ENCODE results near the gene ATP10A. TPM values are rescaled to one million over a fixed set of nuclear protein-coding genes. Genes with fewer than 3 reads are reported as not detected.
A peak's percentile ranks its signal among the peaks of the same experiment; 100 is the strongest.
"Not testable (repeated sequence)": the region's sequence is repeated elsewhere in the genome, so short reads cannot be mapped to it uniquely, and the experiment has no call there.

Gene ATP10A
- total RNA-seq, 1 donor from 2014 or later: 48.0 TPM

DNA sequence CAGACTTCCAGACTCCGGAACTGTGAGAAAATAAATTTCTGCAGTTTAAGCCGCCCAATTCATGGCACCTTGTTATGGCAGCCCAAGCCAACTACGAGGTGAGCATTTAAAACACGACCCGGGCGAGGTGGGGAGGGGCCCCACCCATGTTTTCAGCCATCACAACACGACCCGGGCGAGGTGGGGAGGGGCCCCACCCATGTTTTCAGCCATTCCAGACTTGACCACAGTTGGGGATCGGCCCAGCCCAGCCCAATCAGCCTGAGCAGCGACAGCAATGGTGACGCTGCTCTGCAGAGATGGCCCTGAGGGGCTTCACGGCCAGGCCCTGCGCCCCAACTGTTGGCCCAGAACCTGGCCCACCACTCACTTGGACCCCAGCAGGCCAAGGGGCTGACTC, 93.1 kb downstream of the ATP10A start:
- intact Hi-C loops (cut with micrococcal nuclease): no loop called here
- H3K4me3 Mint-ChIP-seq: no peak overlapping the region
- DNase-seq: peak; percentile 48

DNA sequence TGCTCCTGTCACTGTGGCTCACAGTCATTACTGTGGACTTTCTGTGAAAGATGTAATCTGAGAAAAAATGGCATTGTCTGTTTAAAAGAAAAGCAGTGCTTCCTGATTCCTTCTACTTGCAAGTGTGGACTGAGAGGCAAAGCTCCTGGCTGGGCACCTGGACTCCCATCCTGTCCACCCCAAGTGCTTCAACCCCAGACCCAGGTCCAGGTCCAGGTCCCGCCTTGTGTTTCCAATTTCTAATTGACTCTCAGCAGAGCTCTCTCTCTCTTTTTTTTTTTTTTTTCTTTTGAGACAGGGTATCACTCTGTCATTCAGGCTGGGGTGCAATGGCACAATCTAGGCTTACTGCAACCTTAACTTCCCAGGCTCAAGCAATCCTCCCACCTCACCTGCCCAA, 94.9 kb downstream of the ATP10A start:
- no peak overlapping the region for H3K4me3 Mint-ChIP-seq
- H3K9me3 Mint-ChIP-seq: no peaks in the 10 kb centered on the region
- H3K27ac Mint-ChIP-seq: peak overlapping the region; percentile 29
- intact Hi-C loops (cut with micrococcal nuclease): no loop called here
- peak; percentile 45 for DNase-seq
- H3K36me3 Mint-ChIP-seq (ENCODE audit: low read depth): peaks cover 33% of the 10 kb centered on the region
- H3K4me1 Mint-ChIP-seq: peaks cover 4% of the 10 kb centered on the region
- no peaks in the 10 kb centered on the region for H3K27me3 Mint-ChIP-seq

More for the DNA sequence above, 93.1 kb downstream of the ATP10A start:
- peaks cover 4% of the 10 kb centered on the region for H3K4me1 Mint-ChIP-seq
- H3K36me3 Mint-ChIP-seq (ENCODE audit: low read depth): peaks cover 23% of the 10 kb centered on the region
- H3K27ac Mint-ChIP-seq: no peak overlapping the region
- no peaks in the 10 kb centered on the region for H3K27me3 Mint-ChIP-seq
- no peaks in the 10 kb centered on the region for H3K9me3 Mint-ChIP-seq

DNA sequence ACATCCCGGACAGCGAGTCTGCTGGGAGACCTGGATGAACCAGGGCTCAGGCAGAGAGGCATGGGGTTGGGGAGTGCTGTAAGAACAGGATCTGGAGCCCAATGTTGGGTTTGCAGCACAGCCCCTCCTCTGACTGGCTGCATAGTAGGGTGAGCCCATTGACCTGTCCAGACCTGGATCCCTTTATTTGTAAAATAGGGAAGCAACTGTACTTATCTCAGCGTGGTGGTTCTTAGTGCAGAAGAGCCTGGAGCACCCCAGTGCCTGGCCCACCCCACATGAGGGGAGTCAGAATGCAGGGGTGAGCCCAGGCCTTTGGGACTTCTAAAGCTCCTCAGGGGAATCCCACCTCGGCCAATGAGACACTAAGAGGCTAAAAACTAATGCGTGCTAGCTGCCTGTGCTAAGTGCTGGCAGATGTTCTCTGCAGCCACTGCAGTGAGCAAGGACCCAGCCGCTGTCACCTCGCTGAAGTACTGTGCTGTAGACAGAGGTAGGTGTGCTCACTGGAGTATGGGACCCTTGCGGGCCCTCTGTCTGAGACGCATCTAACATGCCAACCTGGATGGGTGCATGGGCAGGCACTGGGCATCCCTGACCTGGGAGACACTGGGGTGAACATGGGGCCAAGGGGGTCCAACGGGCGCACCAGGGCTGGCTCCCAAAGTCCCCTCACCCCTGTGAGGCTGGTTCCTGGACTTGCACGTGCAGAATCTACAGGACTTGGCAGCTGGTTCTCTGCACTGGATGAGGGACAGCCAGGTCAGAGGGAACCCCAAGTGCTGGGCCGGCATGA, 95.6 kb downstream of the ATP10A start:
- H3K4me1 Mint-ChIP-seq: peaks cover 4% of the 10 kb centered on the region
- H3K36me3 Mint-ChIP-seq (ENCODE audit: low read depth): peaks cover 33% of the 10 kb centered on the region
- peak; percentile 54 for DNase-seq
- no peak overlapping the region for H3K4me3 Mint-ChIP-seq
- no peaks in the 10 kb centered on the region for H3K9me3 Mint-ChIP-seq
- no peaks in the 10 kb centered on the region for H3K27me3 Mint-ChIP-seq
- H3K27ac Mint-ChIP-seq: no peak overlapping the region
- intact Hi-C loops (cut with micrococcal nuclease): no loop called here

DNA sequence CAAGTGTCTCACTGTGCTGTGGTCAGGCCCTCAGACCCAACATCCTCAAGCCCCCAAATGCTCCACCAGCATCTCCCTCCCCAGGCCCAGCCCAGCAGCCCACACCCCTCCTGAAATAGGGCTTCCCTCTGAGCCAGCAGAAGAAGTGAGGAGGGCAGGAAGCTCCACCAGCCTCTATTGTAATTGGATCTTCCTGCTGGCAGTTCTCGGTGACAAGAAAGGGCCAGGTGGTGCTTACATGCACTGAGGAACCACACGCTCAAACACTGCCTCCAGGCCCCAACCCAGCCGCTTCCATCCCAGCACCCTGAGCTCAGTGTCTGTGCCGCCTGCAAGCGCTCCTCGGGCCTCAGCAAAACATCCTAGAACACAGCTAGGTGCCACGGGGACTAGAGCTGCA, 96.7 kb downstream of the ATP10A start:
- H3K27me3 Mint-ChIP-seq: no peaks in the 10 kb centered on the region

DNA sequence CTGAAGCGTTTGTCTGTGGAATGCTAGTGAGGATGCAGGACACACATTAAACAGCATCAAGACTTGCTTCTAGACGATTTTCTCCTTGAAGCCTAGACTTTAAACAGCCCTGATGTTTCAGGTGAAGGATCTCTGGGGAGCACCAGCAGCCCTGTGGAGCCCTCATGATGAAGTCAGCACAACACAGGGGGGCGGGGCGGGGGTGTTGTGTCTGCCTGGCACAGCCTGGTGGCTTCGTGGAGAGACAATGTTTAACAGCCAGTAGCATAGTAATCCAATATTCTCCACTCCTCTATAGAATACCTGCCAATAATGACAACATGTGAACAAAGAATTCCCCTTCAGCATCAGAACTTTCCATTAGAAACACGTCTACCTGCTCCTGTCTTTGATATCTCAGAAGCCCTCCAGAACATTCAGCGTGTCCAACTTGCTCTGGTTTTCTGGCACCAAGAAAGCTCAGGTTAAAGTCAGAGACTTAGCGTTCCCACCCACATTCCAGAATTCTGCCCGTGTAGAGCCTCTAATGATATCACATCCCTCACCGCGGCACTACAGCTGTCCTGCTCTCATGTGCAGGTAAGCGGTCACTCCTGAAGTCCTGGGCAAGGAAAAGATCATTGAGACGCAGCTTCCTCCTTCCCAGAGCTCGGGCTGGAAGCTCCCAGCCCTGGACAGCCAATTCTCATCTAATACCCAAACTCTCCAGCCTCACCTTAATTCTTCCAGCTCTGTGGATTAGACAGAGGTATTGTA, 98.0 kb downstream of the ATP10A start:
- DNase-seq: peak; percentile 48
- peaks cover 33% of the 10 kb centered on the region for H3K36me3 Mint-ChIP-seq (ENCODE audit: low read depth)
- H3K27ac Mint-ChIP-seq: no peak overlapping the region
- no peaks in the 10 kb centered on the region for H3K9me3 Mint-ChIP-seq
- intact Hi-C loops (cut with micrococcal nuclease): no loop called here
- no peaks in the 10 kb centered on the region for H3K27me3 Mint-ChIP-seq
- peaks cover 6% of the 10 kb centered on the region for H3K4me1 Mint-ChIP-seq
- H3K4me3 Mint-ChIP-seq: no peak overlapping the region

More for the DNA sequence above, 96.7 kb downstream of the ATP10A start:
- intact Hi-C loops (cut with micrococcal nuclease): no loop called here
- Mint-ChIP-seq H3K4me1 (peaks cover 6% of the 10 kb centered on the region), H3K4me3 (no peak overlapping the region), H3K36me3 (ENCODE audit: low read depth) (peaks cover 34% of the 10 kb centered on the region), H3K27ac (no peak overlapping the region), H3K9me3 (no peaks in the 10 kb centered on the region)
- DNase-seq: peak; percentile 34

DNA sequence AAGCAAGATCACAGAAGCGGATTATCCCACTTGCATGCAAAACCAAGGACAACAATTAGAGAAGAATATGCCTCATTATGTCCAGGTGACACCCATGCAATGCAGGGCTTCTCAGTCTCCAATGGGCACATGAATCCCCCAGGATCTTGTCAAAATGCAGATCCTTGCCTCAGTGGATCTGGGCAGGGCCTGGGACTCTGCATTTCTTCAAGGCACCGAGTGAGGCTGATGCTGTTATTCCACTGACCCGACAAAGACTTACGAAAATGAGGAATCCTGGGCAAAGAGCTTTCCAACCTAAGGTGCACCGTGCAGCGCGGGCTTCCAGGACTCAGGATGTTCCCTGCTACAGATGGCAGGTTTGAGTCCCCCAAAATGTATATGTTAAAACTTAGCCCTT, 99.2 kb downstream of the ATP10A start:
- Mint-ChIP-seq H3K27ac (no peak overlapping the region), H3K27me3 (no peaks in the 10 kb centered on the region), H3K9me3 (no peaks in the 10 kb centered on the region), H3K36me3 (ENCODE audit: low read depth) (peaks cover 39% of the 10 kb centered on the region), H3K4me3 (no peak overlapping the region), H3K4me1 (peaks cover 6% of the 10 kb centered on the region)
- intact Hi-C loops (cut with micrococcal nuclease): no loop called here
- DNase-seq: peak; percentile 38

DNA sequence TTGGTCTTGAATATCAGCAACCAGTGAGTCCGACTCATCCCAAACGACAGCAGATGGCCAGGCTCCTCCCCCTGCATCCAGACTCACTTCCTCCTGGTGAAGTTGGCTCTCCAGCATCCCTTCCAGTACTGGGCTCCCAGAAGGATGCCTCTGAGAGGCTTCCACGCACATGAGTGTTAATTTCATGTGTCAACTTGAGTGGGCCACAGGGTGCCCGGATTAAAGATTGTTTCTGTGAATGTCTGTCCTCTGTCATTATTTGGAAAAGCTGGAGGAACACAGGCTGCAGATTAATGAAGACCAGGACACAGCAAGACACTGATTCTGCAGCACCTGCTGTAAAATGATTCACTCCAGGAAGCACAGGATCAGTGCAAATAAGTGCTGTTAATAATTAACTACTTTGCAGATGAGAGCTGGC, 99.8 kb downstream of the ATP10A start:
- Mint-ChIP-seq H3K4me3 (no peak overlapping the region), H3K4me1 (peaks cover 6% of the 10 kb centered on the region), H3K27ac (no peak overlapping the region), H3K27me3 (no peaks in the 10 kb centered on the region), H3K36me3 (ENCODE audit: low read depth) (peaks cover 41% of the 10 kb centered on the region), H3K9me3 (no peaks in the 10 kb centered on the region)
- intact Hi-C loops (cut with micrococcal nuclease): no loop called here
- peak; percentile 47 for DNase-seq

DNA sequence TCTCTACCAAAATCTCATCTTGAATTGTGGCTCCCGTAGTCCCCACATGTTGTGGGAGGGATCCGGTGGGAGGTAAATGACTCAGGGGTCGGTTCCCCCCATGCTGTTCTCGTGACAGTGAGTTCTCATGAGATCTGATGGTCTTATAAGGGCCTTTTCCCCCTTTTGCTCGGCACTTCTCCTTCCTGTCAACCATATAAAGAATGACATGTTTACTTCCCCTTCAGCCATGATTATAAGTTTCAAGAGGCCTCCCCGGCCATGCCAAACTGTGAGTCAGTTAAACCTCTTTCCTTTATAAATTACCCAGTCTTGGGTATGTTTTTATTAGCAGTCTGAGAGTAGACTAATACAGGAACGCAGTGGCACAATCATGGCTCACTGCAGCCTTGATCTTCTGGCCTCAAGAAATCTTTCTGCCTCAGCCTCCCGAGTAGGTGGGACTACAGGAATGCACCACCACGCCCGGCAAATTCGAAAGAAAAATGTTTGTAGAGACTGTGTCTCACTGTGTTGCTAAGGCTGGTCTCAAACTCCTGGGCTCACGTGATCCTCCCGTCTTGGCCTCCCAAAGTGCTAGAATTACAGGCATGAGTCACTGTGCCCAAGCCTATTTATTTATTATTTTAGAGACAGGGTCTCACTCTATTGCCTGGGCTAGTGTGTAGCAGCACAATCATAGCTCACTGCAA, 101.0 kb downstream of the ATP10A start:
- peaks cover 6% of the 10 kb centered on the region for H3K4me1 Mint-ChIP-seq
- no peak overlapping the region for H3K27ac Mint-ChIP-seq
- no peaks in the 10 kb centered on the region for H3K9me3 Mint-ChIP-seq
- intact Hi-C loops (cut with micrococcal nuclease): loop anchor here (1.0 kb wide), 1 partner anchor 28 kb away; no protein-coding TSS in a partner anchor
- no peaks in the 10 kb centered on the region for H3K27me3 Mint-ChIP-seq
- DNase-seq: peak; percentile 48
- H3K36me3 Mint-ChIP-seq (ENCODE audit: low read depth): peaks cover 43% of the 10 kb centered on the region
- no peak overlapping the region for H3K4me3 Mint-ChIP-seq

DNA sequence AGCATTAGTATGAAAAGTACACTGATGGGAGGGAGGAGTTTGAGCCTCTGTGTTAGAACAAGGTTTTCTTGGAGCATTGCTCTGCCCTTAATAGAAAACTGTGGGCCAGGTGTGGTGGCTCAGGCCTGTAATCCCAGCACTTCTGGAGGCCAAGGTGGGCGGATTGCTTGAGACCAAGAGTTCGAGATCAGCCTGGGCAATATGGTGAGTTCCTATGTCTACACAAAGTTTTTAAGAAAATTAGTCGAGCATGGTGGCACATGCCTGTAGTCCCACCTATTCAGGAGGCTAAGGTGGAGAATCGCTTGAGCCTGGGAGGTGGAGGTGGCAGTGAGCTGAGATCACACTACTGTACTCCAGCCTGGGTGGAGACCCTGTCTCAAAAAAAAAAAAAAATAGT, 103.7 kb downstream of the ATP10A start:
- DNase-seq: no peak
- no peaks in the 10 kb centered on the region for H3K27me3 Mint-ChIP-seq
- intact Hi-C loops (cut with micrococcal nuclease): no loop called here
- no peak overlapping the region for H3K4me3 Mint-ChIP-seq
- no peak overlapping the region for H3K27ac Mint-ChIP-seq
- H3K36me3 Mint-ChIP-seq (ENCODE audit: low read depth): peaks cover 34% of the 10 kb centered on the region
- H3K4me1 Mint-ChIP-seq: peaks cover 4% of the 10 kb centered on the region
- H3K9me3 Mint-ChIP-seq: no peaks in the 10 kb centered on the region

DNA sequence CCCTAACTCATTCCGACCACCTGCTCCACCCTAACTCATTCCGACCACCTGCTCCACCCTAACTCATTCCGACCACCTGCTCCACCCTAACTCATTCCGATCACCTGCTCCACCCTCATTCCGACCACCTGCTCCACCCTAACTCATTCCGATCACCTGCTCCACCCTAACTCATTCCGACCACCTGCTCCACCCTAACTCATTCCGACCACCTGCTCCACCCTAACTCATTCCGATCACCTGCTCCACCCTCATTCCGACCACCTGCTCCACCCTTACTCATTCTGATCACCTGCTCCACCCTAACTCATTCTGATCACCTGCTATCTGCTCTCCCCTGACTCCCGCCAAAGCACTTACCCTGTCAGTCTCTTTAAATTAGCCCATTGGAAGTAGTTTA, 104.5 kb downstream of the ATP10A start:
- H3K4me3 Mint-ChIP-seq; H3K27me3 Mint-ChIP-seq; H3K4me1 Mint-ChIP-seq; H3K27ac Mint-ChIP-seq; DNase-seq; intact Hi-C loops (cut with micrococcal nuclease); H3K9me3 Mint-ChIP-seq: not testable (repeated sequence)
- H3K36me3 Mint-ChIP-seq (ENCODE audit: low read depth): peaks cover 34% of the 10 kb centered on the region

DNA sequence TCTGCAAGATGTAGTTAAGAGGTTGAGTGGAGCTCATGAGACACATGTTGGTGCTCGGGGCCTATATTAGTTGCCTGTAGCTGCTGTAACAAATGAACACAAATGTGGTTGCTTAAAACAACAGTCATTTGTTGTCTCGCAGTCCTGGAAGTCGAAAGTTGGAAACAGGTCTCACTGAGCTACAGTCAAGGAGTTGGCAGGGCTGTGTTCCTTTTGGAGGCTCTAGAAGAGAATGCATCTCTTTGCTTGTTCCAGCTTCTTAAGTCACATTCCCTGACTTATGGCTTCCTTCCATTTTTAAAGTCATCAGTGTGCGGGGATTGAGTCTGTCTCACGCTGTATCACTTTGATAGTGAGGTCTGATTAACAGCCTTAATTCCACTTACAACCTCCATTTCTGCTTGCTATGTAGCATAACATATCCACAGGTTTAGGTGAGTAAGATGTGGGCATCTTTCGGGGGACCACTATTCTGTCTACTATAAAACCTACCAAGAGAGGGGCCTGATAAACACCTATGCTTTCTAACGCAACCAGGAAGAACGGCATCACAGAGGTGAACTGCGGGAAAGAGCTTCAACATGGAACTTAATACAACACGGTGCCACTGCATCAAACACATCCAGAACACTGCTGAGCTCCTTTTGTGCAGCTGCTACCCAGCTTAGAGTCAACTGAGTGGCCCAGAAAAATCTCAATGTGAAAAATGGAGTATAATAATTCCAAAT, 119.4 kb downstream of the ATP10A start:
- H3K27me3 Mint-ChIP-seq: no peaks in the 10 kb centered on the region
- H3K9me3 Mint-ChIP-seq: no peaks in the 10 kb centered on the region
- peaks cover 17% of the 10 kb centered on the region for H3K4me1 Mint-ChIP-seq
- H3K4me3 Mint-ChIP-seq: no peak overlapping the region
- DNase-seq: peak; percentile 44
- intact Hi-C loops (cut with micrococcal nuclease): no loop called here
- no peak overlapping the region for H3K27ac Mint-ChIP-seq
- peaks cover 2% of the 10 kb centered on the region for H3K36me3 Mint-ChIP-seq (ENCODE audit: low read depth)

DNA sequence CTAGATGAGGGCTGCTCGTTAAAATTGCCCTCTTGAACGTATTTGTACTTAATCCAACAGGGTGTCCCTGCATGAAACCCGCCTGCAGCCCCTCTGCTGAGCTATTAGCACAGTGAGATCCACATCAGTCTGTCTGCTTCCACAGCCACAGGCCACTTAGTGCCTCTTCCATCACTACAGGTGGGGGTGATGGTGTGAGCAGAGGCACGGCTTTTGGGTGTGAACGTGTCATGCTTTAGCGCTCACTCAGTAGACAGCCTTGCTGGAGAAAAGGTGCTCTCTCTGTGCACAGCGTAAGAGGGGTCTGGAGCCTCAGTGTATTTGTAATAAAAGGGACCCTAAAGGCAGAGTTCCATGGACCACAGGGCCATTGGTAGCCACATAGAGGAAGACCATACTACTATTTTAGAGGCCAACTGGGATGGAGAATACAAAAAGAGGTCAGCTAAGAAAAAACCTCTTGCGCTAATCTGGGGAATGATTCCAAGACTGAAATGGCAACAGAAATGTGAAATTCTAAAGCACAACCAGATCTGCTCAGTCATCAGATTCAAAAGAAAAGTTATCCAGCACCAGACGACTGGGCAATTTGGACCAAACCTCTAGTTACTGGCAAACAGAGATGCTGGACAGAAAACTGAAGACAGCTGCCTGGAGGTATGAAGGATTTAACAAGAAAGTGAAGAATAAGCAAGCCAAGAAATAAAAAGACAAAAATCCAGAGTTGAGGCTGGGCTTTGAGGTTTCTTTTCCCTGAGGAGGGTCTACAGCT, 120.2 kb downstream of the ATP10A start:
- Mint-ChIP-seq H3K36me3 (ENCODE audit: low read depth) (no peaks in the 10 kb centered on the region), H3K4me3 (no peak overlapping the region), H3K4me1 (peaks cover 17% of the 10 kb centered on the region), H3K27ac (no peak overlapping the region), H3K9me3 (no peaks in the 10 kb centered on the region), H3K27me3 (no peaks in the 10 kb centered on the region)
- intact Hi-C loops (cut with micrococcal nuclease): no loop called here
- DNase-seq: peak; percentile 38
